DOHH2 (cell line): ENCODE measurements around the gene RUNDC3A.

ENCODE experiments used
- EZH2phosphoT487 ChIP-seq: fragments of 200-600 bp; sonication (generic); IDR thresholded peaks from 2 replicates; pipeline ENCODE4 v1.6.1; 2017; ENCODE audit warnings: borderline replicate concordance, mild to moderate bottlenecking, antibody characterized with exemption, low read length, moderate library complexity, mixed read lengths
- TF ChIP-seq, protein P1 (sequence below): fragments of 200-600 bp; sonication (generic); IDR thresholded peaks from one replicate; pipeline ENCODE4 v1.5.1; 2014; ENCODE audit warnings: antibody characterized with exemption, mild to moderate bottlenecking, low read depth, low read length; ENCODE audit not compliant: poor library complexity, severe bottlenecking

DNA sequence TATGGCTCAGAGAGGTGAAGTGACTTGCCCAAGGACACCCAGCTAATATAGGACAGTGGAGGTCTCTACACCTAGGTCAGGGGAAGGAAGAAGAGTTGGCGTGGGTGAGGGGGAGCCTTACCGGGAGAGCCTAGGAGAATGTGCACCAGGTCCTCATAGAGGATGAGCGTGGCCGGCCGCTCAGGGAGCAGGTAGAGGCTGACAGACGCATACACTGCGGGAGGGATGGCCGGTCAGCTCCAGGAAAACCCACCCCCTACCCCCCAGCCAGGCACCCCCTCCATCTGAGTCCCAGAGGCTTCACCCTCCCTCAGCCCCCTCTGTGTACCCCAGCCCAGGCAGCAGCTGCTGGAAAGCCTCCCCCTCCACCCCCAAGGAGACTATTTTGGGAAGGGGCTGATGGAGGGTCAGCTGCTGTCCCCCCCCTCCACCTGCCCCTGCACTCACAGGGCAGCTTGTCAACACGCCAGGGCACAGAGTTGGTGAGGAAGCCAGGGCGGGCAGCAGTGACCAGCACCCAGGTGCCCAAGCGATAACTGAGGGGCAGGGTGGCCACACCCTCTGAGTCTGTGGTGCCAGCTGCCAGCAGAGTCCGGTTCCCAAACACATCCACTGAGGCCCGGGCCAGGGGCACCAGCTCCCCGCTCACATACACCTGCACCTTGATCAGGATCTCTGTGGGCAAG lies 51.2 kb downstream of the RUNDC3A start:
- TF ChIP-seq, protein P1, sequence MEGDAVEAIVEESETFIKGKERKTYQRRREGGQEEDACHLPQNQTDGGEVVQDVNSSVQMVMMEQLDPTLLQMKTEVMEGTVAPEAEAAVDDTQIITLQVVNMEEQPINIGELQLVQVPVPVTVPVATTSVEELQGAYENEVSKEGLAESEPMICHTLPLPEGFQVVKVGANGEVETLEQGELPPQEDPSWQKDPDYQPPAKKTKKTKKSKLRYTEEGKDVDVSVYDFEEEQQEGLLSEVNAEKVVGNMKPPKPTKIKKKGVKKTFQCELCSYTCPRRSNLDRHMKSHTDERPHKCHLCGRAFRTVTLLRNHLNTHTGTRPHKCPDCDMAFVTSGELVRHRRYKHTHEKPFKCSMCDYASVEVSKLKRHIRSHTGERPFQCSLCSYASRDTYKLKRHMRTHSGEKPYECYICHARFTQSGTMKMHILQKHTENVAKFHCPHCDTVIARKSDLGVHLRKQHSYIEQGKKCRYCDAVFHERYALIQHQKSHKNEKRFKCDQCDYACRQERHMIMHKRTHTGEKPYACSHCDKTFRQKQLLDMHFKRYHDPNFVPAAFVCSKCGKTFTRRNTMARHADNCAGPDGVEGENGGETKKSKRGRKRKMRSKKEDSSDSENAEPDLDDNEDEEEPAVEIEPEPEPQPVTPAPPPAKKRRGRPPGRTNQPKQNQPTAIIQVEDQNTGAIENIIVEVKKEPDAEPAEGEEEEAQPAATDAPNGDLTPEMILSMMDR, result no peak
- no peak for TF ChIP-seq EZH2phosphoT487
